Measurements from ENCODE around the gene GTF3C1.
A peak's percentile ranks its signal among the peaks of the same experiment; 100 is the strongest.
"Not testable (repeated sequence)": the region's sequence is repeated elsewhere in the genome, so short reads cannot be mapped to it uniquely, and the experiment has no call there.

The GTF3C1 gene

GRCh38 chr16:27437946-27438345 is 111.8 kb downstream of the GTF3C1 start:
- DNase-seq = no peak

- DNase-seq = no peak
Measured at GRCh38 chr16:27436921-27437650, 112.6 kb downstream of the GTF3C1 start.

GRCh38 chr16:27436065-27436464 is 113.6 kb downstream of the GTF3C1 start:
- no peak for DNase-seq

- DNase-seq = not testable (repeated sequence)
Measured at GRCh38 chr16:27435146-27435545, 114.6 kb downstream of the GTF3C1 start.

GRCh38 chr16:27434141-27435051 is 115.3 kb downstream of the GTF3C1 start:
- no peak for DNase-seq

GRCh38 chr16:27433636-27434035 is 116.1 kb downstream of the GTF3C1 start:
- no peak for DNase-seq

- DNase-seq = not testable (repeated sequence)
Measured at GRCh38 chr16:27433191-27433590, 116.5 kb downstream of the GTF3C1 start.

- DNase-seq = no peak
Measured at GRCh38 chr16:27432558-27432957, 117.2 kb downstream of the GTF3C1 start.

- no peak for DNase-seq
Measured at GRCh38 chr16:27431773-27432532, 117.8 kb downstream of the GTF3C1 start.

GRCh38 chr16:27430923-27431484 is 118.7 kb downstream of the GTF3C1 start:
- no peak for DNase-seq

GRCh38 chr16:27430512-27430911 is 119.2 kb downstream of the GTF3C1 start:
- no peak for DNase-seq

- DNase-seq = no peak
Measured at GRCh38 chr16:27429981-27430441, 119.7 kb downstream of the GTF3C1 start.

GRCh38 chr16:27429330-27429871 is 120.3 kb downstream of the GTF3C1 start:
- no peak for DNase-seq

- DNase-seq = no peak
Measured at GRCh38 chr16:27428026-27428785, 121.5 kb downstream of the GTF3C1 start.

GRCh38 chr16:27427538-27427937 is 122.2 kb downstream of the GTF3C1 start:
- DNase-seq = no peak

- peak; percentile 26 for DNase-seq
Measured at GRCh38 chr16:27426423-27427408, 123.0 kb downstream of the GTF3C1 start.

- no peak for DNase-seq
Measured at GRCh38 chr16:27425961-27426360, 123.8 kb downstream of the GTF3C1 start.

- DNase-seq = no peak
Measured at GRCh38 chr16:27424772-27425498, 124.8 kb downstream of the GTF3C1 start.

- no peak for DNase-seq
Measured at GRCh38 chr16:27421961-27422740, 127.6 kb downstream of the GTF3C1 start.
